ENCODE results near the gene DCN.

GRCh38 chr12:91171476-91171875, 11.1 kb downstream of the DCN start:
- TF ChIP-seq POLR2AphosphoS5 (IDR thresholded peaks at IDR 0.05) (no peak), CTCF (IDR thresholded peaks at IDR 0.05) (no peak)

All from prostate gland (tissue), 2 donors.